CD4-positive, alpha-beta T cell treated with Interleukin-4 for 4 hours (primary cell): Measurements from ENCODE around the gene RANBP9.

Source experiments
- DNase-seq: peaks from one replicate; pipeline ENCODE4 v3.0.0-alpha.2; 2020

RANBP9 gene

DNA sequence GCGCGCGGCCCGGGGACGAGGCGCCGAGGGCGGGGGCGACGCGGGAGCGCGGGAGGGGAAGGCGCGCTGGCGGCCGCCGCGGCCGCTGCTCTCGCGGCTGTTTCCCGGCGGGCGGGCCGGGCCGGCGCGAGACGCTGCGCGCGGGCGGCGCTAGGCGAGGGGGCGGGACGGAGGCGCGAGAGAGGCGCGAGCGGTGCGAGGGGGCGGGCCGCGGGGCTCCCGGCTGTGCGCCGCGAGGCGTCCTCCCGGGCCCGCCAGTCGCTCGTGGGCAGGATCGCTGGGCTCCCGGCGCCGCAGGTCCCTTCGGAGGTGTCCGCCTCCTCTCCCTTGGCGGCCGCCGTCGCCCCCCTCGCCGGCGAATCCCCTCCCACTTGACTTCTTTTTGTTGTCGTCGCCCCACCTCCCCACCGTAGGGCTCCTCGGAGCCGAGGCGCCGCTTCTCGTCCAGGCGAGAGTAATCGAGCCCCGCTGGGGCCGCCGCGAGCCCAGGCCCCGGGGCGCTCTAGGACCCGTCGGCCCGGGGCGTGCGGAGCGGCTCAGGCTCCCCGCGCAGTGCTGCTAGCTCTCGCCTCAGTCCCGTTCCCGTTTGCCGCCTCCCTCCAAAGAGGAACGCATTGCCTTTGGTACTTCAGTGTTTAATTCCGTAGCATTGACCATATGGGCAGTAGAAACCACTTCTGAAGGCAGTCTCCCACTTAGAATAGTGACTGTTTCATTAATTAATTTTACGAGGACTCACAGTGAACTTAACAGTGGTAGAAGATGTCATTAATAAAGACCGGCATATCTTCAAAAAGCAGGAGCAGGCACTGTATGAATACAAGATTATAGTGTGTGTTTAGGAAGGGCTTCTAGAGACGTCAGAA lies at the start of gene RANBP9:
TSS of gene RANBP9 (minus strand) at position 103 of the 866 bp plus-strand sequence. CDS start 330 bp downstream, outside the sequence.
- peak; percentile 94 for DNase-seq

DNA sequence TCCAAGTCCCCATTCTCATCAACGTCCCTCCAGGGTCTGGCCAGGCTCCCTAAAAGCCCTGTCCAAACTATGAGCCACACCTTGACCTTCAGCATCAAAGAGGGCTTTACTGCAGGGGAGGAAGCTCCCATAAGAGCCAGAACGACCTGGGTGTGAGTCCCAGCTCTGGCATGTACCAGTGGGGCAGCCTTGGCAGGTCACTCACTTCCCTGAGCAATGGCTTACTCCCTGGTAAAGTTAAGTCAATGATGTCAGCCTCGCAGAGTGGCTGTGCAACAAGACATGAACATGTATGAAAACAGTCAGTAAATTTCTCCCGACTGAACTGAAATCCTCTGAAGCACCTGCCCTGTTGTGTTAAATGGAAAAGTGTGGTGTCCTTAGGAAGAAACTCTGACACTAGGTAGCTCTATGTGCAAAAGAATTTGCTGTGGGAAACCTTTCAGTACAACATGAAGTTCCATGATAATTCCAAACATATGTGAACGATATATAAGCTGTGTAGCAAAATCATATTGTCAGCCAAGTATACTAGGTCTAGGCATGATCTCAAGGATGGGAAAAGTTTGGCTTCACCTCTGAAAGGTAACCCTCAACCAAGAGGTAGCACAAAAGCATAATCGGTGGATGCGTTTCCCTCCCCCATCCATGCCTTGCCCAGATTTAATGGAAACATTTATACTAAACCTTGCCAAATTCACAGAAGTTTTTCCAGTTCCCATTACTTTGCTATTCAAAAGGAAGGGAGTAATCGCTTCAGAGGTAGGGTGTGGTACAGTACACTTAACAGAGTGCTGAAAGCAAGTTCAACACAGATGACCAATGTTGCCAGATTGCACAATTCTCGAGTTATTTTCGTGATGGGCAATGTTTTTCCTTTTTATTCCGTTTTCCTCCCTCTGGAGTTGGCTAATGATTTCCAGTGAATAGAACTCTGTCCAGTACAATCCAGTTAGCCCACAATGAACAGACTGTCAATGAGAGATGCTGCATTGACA lies 49.0 kb upstream of the RANBP9 start:
- DNase-seq = no peak

DNA sequence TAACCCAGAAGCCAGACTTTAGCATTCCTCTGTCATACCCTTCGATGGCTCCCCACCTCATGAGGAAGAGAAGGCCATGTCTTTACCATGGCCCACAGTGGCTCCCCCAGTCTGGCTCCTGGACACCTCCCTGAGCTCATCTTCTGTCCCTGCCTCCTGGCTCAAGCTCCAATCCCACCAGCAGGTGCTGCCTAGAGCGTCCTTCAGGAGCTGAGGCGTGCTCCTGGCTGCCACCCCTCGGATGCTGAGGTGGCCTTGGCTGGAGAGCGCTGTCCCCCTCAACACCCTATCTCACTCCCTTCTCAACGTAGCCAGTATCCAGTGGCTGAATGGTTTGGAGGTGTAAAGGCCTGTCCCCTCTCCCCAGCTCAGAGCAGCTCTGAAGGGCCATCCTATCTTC lies 47.4 kb upstream of the RANBP9 start:
- no peak for DNase-seq

DNA sequence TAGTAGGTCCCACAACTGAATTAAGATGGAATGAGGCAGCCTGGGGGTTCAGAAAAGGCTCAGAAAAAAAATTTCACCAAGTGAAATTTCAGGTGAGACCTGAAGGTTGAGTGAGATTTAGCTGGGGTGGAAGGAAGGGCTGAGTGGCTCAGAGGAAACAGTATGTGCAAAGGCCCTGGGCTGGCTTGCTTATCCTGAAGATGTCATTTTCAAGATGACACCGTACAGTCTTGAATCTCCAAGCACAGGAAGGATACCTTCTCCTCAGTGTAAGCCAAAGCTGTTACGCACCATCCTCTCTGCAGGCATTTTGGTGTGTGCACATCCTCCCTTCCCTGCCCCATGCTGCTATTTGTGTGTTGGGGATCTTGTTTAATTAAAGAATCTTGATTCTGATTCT lies 43.0 kb upstream of the RANBP9 start:
- DNase-seq = no peak

DNA sequence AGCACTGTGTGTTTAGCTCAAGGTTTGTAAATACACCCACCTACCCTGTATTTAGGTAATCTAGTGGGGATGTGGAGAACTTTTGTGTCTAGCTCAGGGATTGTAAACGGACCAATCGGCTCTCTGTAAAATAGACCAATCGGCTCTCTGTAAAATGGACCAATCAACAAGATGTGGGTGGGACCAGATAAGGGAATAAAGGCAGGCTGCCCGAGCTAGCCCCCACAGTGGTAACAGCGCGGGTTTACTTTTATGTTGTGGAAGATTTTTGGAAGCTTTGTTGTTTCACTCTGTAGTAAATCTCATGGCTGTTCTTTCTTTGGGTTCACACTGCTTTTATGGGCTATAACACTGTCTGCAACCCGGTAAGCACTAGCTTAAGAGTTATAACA lies 32.1 kb upstream of the RANBP9 start:
- DNase-seq = no peak

DNA sequence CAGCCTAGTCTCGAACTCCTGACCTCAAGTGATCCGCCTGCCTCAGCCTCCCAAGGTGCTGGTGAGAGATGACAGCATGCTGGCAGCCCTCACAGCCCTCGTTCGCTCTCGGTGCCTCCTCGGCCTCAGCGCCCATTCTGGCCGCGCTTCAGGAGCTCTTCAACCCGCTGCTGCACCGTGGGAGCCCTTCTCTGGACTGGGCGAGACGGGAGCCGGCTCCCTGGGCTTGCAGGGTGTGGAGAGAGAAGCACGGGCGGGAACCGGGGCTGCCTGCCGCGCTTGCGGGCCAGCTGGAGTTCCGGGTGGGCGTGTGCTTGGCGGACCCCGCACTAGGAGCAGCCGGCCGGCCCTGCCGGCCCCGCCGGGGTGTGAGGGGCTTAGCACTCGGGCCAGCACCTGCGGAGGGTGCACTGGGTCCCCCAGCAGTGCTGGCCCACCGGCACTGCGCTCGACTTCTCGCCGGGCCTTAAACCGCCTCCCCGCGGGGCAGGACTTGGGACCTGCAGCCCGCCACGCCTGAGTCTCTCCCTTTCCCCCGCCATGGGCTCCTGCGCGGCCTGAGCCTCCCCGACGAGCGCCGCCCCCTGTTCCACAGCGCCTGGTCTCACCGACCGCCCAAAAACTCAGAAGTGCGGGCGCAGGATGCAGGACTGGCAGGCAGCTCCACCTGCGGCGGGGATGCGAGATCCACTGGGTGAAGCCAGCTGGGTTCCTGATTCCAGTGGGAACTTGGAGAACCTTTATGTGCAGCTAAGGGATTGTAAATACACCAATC lies 31.5 kb upstream of the RANBP9 start:
- DNase-seq = no peak

DNA sequence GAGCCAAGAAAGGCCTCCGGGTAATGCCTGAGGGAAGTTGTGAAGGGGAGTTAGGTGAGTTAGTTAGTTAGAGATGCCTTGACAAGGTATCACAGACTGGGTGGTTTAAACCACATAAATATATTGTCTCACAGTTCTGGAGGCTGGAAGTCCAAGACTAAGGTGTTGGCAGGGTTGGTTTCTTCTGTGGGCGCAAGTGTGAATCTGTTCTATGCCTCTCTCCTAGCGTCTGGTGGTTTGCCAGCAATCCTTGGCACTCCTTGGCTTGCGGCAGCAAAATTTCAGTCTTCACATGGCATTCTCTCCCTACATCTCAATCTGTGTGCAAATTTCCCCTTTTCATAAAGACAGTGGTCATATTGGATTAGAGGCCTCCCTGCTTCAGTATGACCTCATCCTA lies 29.7 kb upstream of the RANBP9 start:
- DNase-seq = no peak

DNA sequence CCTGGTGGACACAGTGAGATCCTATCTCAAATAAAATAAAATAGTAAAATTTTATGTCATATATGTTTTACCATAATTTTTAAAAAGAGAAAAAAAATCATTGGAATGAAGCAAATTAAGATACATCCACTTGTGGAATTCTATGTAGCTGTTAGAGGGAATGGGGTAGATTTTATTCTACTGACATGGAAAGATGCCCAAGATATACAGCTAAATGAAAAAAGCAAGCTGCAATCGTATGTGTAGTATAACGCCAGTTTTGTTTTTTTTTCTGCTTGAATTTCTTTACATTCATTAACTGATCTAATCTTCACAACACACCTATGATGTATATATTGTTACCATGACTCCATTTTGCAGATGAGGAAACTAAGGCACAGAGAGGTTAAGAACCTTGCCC lies 23.4 kb upstream of the RANBP9 start:
- no peak for DNase-seq

DNA sequence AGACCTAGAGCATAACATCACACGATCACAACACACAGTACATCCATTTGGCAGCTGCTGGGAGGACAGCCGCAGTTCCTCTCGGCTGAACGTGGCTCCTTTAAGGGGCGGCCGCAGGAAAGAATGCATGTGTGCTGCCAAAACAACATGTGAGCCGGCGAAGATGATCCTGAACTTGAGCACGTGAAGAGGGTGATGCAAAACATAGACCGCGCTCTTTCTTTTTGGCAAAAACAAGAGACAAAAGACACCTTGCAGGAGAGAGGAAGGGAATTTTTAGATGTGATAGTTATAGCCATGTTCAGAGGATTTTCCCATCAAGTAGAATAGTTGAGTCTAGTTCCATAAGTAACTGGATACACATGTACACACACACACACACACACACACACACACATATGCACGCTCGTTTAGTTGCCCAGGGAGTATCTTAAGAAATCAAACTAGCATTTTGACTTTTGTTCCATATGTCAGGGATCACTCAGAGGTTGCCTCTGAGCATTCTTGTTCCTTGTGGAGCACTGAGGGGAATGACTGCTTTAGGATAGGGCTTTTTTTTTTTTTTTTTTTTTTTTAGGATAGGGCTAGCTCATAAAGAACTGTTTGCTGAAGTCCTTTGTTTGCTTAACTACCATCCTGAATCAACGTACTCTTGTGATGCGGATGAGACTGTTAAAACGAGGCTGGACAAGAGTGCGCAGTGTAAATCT lies 21.7 kb upstream of the RANBP9 start:
- DNase-seq = no peak

DNA sequence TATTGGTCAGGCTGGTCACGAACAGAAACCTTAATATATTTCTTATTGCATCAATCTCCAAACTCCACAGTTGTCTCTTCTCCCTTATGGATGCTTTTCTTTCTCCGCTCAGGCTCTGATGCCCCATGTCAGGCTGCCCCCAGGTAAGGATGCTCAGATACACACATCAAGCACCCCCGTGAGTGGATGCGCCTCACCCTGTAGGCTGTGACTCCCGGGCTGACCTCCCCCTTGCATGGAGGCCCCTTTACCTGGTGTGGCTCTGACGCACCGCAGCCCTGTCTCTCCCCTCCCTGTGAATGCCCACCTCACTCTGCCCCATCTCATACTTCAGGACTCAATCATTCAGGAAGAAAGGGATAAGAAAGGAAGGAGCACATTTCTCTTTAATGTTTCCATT lies 19.1 kb upstream of the RANBP9 start:
- no peak for DNase-seq

DNA sequence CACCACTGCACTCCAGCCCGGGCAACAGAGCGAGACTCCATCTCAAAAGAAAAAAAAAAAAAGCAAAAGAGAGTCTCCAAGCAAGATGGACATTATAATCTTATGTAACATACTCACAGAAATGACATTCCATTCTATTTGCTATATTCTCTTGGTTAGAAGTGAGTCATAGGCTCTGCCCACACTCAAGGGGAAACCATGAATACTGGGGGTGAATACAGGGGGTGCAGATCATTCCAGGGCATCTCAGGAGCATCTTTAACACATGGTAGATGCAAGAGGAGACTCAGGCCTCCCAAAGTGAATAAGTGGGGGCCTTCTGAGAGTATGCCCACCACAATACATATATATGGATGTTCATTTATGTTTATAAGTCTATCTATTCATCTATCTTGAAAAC lies 18.3 kb upstream of the RANBP9 start:
- DNase-seq = no peak

DNA sequence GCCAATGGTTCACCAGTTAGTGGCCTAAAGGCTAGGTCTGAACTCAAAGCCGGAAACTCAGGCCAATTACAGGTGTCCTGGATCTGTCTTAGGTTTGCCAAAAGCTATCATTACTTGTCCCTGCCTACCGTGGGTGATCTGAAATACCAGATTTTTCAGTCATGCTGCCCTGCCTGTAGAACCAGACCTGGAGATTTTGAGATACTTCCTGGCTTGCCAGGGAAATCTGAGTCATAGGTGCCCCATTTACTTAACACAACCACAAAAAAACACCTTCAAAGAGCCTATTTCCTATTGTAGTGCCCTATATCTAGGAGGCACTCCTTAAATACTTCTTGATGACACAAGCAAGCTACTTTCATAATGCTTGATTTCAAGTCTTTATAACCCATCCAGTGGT lies 13.9 kb upstream of the RANBP9 start:
- DNase-seq = peak; percentile 84

DNA sequence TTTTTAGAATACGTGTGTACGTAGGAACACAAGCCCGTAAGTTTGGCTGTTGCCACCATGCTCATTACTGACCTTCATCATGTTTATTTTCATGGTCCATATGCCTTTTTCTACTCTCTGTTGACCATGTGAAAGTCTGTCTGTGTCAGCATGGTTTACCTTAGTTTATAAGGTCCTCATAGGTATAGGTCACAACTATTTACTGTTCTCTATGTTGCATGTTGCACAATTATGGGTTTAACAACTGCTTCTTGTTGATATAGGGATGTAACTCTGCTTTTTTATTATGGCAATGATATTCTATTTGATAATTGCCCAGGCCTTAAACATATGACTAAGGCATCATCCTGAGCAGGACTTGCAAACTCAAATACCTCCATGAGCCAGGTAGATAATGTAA lies 13.4 kb upstream of the RANBP9 start:
- DNase-seq = no peak

DNA sequence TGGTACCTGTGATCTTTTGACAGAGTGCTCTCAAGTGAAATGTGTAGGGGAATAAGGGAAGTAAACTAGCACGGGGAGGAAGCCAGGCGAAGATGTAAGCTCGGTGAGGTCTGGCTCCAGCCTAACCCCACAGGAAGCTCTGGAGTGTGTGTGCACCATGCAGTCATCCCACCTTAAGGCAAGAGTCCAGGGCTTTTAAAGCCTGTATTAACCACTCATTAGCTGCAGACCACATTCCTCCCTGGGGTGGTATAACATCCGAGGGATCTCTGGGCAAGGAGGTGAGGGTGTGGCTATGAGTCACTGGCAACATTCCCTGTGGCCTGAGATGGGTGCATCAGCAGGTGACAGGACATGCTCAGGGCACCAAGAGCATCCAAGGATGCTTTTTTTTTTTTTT lies 12.5 kb upstream of the RANBP9 start:
- no peak for DNase-seq

DNA sequence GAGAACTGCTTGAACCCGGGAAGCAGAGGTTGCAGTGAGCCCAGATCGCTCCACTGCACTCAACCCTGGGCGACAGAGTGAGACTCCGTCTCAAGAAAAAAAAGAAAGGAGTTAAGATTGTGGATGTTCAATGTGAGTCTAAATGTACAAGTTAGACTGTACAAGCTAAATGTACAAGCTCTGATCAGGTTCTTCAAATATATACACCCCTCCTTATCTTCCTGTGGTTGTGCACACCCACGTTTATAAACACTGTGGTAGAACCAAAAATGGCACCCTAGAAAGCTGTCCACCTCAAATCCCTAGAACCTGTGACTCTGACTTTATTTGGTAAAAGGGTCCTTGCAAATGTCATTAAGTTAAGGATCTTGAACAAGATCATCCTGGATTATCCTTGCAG lies 11.2 kb upstream of the RANBP9 start:
- DNase-seq = no peak

DNA sequence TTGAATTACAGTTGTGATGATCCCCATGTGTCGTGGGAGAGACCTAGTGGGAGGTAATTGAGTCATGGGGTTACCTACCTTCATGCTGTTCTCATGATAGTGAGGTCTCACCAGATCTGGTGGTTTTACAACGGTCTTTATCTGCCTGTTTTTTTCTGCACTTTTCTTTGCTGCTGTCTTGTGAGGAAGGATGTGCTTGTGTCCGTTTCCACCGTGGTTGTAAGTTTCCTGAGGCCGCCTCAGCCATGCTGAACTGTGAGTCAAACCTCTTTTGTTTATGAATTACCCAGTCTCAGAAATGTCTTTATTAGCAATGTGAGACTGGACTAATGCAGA lies 6.5 kb upstream of the RANBP9 start:
- DNase-seq = no peak

DNA sequence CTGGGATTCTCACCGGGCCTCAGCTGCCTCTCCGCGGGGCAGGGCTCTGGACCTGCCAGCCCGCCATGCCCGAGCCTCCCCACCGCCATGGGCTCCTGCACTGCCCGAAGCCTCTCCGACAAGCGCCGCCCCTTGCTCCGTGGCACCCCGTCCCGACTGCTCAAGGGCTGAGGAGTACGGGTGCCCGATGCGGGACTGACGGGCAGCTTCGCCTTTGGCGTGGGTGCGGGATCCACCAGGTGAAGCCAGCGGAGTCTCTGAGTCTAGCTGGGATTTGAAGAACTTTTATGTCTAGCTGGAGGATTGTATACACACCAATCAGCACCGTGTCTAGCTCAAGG lies 5.3 kb upstream of the RANBP9 start:
- DNase-seq = no peak

DNA sequence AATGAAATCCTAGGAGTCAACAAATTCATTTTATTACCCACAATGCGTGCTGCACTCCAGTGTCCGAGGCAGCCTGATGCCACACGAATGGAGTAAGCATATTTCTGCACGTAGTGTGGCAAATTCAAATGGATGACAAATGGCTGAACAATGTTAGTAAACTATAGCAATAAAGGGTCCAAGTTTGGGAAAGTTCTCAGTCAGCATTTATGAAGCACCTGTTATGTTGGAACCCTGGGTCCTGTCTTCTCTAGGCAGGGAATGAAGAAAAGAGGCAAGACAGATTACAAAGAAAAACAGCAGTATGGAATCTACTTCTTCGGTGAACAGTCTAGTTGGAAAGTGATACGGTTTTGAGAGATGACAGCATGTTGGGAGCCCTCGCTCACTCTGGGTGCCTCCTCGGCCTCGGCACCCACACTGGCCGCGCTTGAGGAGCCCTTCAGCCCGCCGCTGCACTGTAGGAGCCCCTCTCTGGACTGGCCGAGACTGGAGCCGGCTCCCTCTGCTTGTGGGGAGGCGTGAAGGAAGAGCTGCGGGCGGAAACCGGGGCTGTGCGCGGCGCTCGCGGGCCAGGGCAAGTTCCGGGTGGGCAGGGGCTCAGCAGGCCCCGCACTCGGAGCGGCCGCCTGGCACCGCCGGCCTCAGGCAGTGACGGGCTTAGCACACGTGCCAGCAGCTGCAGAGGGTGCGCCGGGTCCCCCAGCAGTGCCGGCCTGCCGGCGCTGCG lies 4.8 kb upstream of the RANBP9 start:
- DNase-seq = no peak

DNA sequence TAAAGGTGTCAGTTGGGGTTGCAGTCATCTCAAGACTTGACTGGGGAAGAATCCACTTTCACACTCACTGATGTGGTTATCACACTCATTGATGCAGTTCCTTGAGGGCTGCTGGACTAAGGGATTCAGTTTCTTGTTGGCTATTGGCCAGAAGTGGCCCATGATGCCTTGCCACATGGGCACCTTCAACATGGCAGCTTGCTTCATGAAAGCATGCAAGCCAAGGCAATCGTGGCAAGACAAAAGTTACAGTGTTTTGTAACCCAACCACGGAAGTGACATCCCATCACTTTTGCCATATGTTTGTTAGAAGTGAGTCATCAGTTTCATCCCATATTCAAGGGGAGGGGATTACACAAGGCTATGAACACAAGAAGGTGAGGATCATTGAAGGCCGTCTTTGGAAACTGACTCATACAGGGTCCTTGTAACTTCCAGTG lies 3.8 kb upstream of the RANBP9 start:
- DNase-seq = no peak

DNA sequence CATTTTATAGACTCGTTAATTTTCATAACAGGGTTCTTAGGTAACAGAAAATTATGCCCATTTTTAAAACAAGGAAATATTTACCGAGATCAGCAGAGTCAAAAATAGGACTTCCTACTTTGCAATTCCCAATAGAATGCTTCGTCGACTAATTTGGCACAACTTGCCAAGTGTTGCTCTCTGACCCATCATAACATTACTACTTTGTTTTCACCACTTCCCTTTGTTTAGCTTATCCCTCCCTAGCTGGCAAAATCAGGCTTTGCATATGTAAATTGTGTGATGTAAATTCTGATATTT lies 914 bp upstream of the RANBP9 start:
- DNase-seq = no peak

DNA sequence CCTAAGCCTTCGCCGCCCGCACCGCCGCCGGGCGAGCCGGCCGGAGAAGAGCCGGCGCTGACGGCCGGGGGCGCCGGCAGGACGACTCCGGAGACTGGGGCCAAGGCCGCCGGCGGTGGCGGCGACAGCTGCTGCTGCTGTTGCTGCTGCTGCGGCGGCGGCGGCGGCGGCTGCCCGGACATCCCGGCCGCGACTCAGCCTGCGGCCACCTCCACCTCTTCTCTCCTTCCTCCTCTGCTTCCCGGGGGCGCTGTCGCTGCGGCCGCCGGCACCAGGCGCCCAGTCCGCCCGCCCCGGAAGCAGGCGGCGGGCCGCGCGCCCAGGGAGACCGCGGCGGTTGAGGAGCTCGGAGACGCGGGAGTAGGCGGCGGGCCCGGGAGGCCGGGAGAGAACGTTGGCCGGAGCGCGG lies 307 bp downstream of the RANBP9 start:
- peak; percentile 63 for DNase-seq
